Ishikawa (cell line): ENCODE data around the gene GABRR3.

ENCODE experiments used
- CEBPB ChIP-seq: IDR thresholded peaks from 2 replicates; pipeline ENCODE4 v1.6.1; 2012
- CREB1 ChIP-seq: IDR thresholded peaks from 2 replicates; pipeline ENCODE4 v1.6.1; 2012; ENCODE audit warnings: low read depth
- EP300 ChIP-seq: IDR thresholded peaks from 2 replicates; pipeline ENCODE4 v1.6.1; 2012; ENCODE audit warnings: borderline replicate concordance
- FOXM1 ChIP-seq: IDR thresholded peaks from 2 replicates; pipeline ENCODE4 v1.6.1; 2012; ENCODE audit warnings: low read depth, borderline replicate concordance
- MAX ChIP-seq: IDR thresholded peaks from 2 replicates; pipeline ENCODE4 v1.6.1; 2012
- RAD21 ChIP-seq: IDR thresholded peaks from 2 replicates; pipeline ENCODE4 v1.6.1; 2012; ENCODE audit warnings: low read depth
- TAF1 ChIP-seq: IDR thresholded peaks from 2 replicates; pipeline ENCODE4 v1.6.1; 2012; ENCODE audit warnings: low read depth, mild to moderate bottlenecking
- USF1 ChIP-seq: IDR thresholded peaks from 2 replicates; pipeline ENCODE4 v1.6.1; 2012

- no peak for TF ChIP-seq CEBPB
- no peak for TF ChIP-seq CREB1
- TF ChIP-seq EP300: no peak
- no peak for TF ChIP-seq RAD21
- no peak for TF ChIP-seq USF1
- TF ChIP-seq TAF1: no peak
- no peak for TF ChIP-seq MAX
- TF ChIP-seq FOXM1: no peak
These were observed 76.3 kb downstream of the GABRR3 start for GRCh38 chr3:97958796-97959195.
